Body of pancreas (tissue), 4 donors: ENCODE results near the gene MEIS2.

Experiments
- CTCF ChIP-seq, 7 experiments: fragments of 450-650 bp in 4 of 7; fragments of 200-600 bp in 3 of 7; sonication (generic) in 3 of 7; IDR thresholded peaks; one replicate each; pipeline ENCODE4 v1.5.1; 2016 to 2019; ENCODE audit warnings: antibody characterized with exemption in 7 of 7
- POLR2A ChIP-seq, 3 donors: fragments of 450-650 bp; IDR thresholded peaks; one replicate each; pipeline ENCODE4 v1.6.1; 2016; ENCODE audit warnings: antibody characterized with exemption in 3 of 3, mild to moderate bottlenecking in 2 of 3

GRCh38 chr15:37137221-37137620 lies 36.9 kb upstream of the MEIS2 start:
- TF ChIP-seq CTCF (IDR thresholded peaks at IDR 0.05) (no peak), POLR2A (IDR thresholded peaks at IDR 0.05) (no peak)
